Neutrophil (primary cell): ENCODE data around the gene TMED8.

Experiments used
- H3K27ac ChIP-seq: fragments of 200-600 bp; sonication (generic); 2 replicates; pipeline ENCODE4 v1.5.1; 2016; ENCODE audit warnings: mild to moderate bottlenecking, moderate library complexity
- H3K27me3 ChIP-seq: fragments of 200-600 bp; sonication (generic); 2 replicates; pipeline ENCODE4 v1.6.0; 2016; ENCODE audit warnings: mild to moderate bottlenecking
- H3K36me3 ChIP-seq: fragments of 200-600 bp; sonication (generic); 2 replicates; pipeline ENCODE4 v1.5.1; 2017
- H3K4me1 ChIP-seq, 2 experiments: fragments of 200-600 bp in 1 of 2; sonication (generic) in 1 of 2; 1 replicate in 1 of 2; 2 replicates in 1 of 2; pipeline versions ENCODE4 v1.5.1 to v1.6.1; 2013 to 2016; ENCODE audit warnings: low read depth in 1 of 2, low read length in 1 of 2, mild to moderate bottlenecking in 1 of 2, moderate library complexity in 1 of 2; ENCODE audit not compliant: control insufficient read depth in 1 of 2, insufficient read depth in 1 of 2
- H3K4me3 ChIP-seq, 2 experiments: fragments of 200-600 bp in 1 of 2; sonication (generic) in 1 of 2; 1 replicate in 1 of 2; 2 replicates in 1 of 2; pipeline ENCODE4 v1.5.1; 2013 to 2016; ENCODE audit warnings: low read depth in 1 of 2, low read length in 1 of 2, mild to moderate bottlenecking in 1 of 2, moderate library complexity in 1 of 2
- H3K9me3 ChIP-seq: fragments of 200-600 bp; sonication (generic); 2 replicates; pipeline ENCODE4 v1.5.1; 2016
- CTCF ChIP-seq: fragments of 200-600 bp; sonication (generic); IDR thresholded peaks from 2 replicates; pipeline ENCODE4 v1.5.1; 2016; ENCODE audit warnings: antibody characterized with exemption

The TMED8 gene

GRCh38 chr14:77325746-77326094 lies 51.2 kb downstream of the TMED8 start:
- H3K9me3 ChIP-seq, result no peaks in the 10 kb centered on the region

GRCh38 chr14:77324816-77325745 lies 51.8 kb downstream of the TMED8 start:
- Histone ChIP-seq H3K27me3 (no peaks in the 10 kb centered on the region), H3K4me3 (no peak overlapping the region), H3K9me3 (no peaks in the 10 kb centered on the region), H3K27ac (no peak overlapping the region), H3K36me3 (no peaks in the 10 kb centered on the region), H3K4me1 (peaks cover 12% of the 10 kb centered on the region in 2 experiments)
- TF ChIP-seq CTCF, result no peak

More at GRCh38 chr14:77325746-77326094, 51.2 kb downstream of the TMED8 start:
- H3K4me3 ChIP-seq, result no peak overlapping the region
- H3K4me1 ChIP-seq, result peaks cover 11% of the 10 kb centered on the region in 2 experiments
- no peak overlapping the region for H3K27ac ChIP-seq
- H3K27me3 ChIP-seq, result no peaks in the 10 kb centered on the region
- H3K36me3 ChIP-seq, result no peaks in the 10 kb centered on the region
- no peak for TF ChIP-seq CTCF

DNA sequence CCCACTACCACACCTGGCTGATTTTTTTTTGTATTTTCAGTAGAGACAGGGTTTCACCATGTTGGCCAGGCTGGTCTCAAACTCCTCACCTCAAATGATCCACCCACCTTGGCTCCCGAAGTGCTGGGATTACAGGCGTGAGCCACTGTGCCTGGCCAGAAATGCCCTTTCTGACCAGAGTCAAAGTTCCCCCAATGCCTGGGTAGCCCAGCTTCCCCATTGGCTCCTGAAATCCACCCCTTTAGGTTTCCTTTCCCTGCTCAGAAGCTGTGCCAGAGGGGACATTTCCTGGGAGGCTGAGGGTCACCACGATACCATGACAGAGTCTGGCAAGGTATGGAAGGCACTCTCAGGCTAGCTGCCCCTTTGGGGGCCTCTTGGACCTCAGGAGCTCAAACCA lies 52.6 kb downstream of the TMED8 start:
- peaks cover 17% of the 10 kb centered on the region in 2 experiments for H3K4me1 ChIP-seq
- H3K27me3 ChIP-seq, result no peaks in the 10 kb centered on the region
- no peak for TF ChIP-seq CTCF
- no peaks in the 10 kb centered on the region for H3K36me3 ChIP-seq
- H3K9me3 ChIP-seq, result no peaks in the 10 kb centered on the region
- no peak overlapping the region for H3K27ac ChIP-seq
- H3K4me3 ChIP-seq, result no peak overlapping the region

- no peak overlapping the region for H3K4me3 ChIP-seq
- H3K27me3 ChIP-seq, result no peaks in the 10 kb centered on the region
- H3K27ac ChIP-seq, result no peak overlapping the region
- H3K9me3 ChIP-seq, result no peaks in the 10 kb centered on the region
- peaks cover 17% of the 10 kb centered on the region in 2 experiments for H3K4me1 ChIP-seq
- H3K36me3 ChIP-seq, result no peaks in the 10 kb centered on the region
- no peak for TF ChIP-seq CTCF
These were observed 53.3 kb downstream of the TMED8 start for GRCh38 chr14:77323571-77323970.

- H3K27me3 ChIP-seq, result no peaks in the 10 kb centered on the region
- no peaks in the 10 kb centered on the region for H3K9me3 ChIP-seq
- no peak overlapping the region for H3K27ac ChIP-seq
- peaks cover 17% of the 10 kb centered on the region in 2 experiments for H3K4me1 ChIP-seq
- no peak for TF ChIP-seq CTCF
- no peak overlapping the region for H3K4me3 ChIP-seq
- no peaks in the 10 kb centered on the region for H3K36me3 ChIP-seq
These were observed 53.9 kb downstream of the TMED8 start for GRCh38 chr14:77322951-77323350.
